SU-DHL-6 (cell line): ENCODE results near the gene FAM3B.

Source experiments
- H2AFZ ChIP-seq: fragments of 200-600 bp; sonication (generic); 2 replicates; pipeline ENCODE4 v1.6.1; 2014; ENCODE audit warnings: low read depth, mild to moderate bottlenecking, moderate library complexity, mixed read lengths, antibody characterized with exemption, low read length; ENCODE audit not compliant: severe bottlenecking
- H3F3A ChIP-seq: fragments of 200-600 bp; shearing (Covaris generic); 2 replicates; pipeline ENCODE4 v1.6.0; 2016; ENCODE audit warnings: antibody characterized with exemption, mild to moderate bottlenecking; ENCODE audit not compliant: insufficient read depth
- H3K27ac ChIP-seq: fragments of 200-600 bp; sonication (generic); 2 replicates; pipeline ENCODE4 v1.5.1; 2016; ENCODE audit warnings: low read depth, mild to moderate bottlenecking, low read length, moderate library complexity, mixed read lengths
- H3K27me3 ChIP-seq: fragments of 200-600 bp; sonication (generic), shearing (Covaris generic); 2 replicates; pipeline ENCODE4 v1.6.0; 2014; ENCODE audit warnings: mild to moderate bottlenecking, low read length
- H3K36me3 ChIP-seq: fragments of 200-600 bp; sonication (generic); 2 replicates; pipeline ENCODE4 v1.6.1; 2014; ENCODE audit warnings: mild to moderate bottlenecking, low read length, mixed read lengths
- H3K4me2 ChIP-seq: fragments of 300-600, 200-600 bp; shearing (Covaris generic), sonication (generic); 2 replicates; pipeline ENCODE4 v1.6.0; 2014; ENCODE audit warnings: low read length, low read depth, mild to moderate bottlenecking; ENCODE audit not compliant: poor library complexity, severe bottlenecking
- H3K4me3 ChIP-seq: fragments of 200-600 bp; sonication (generic); 2 replicates; pipeline ENCODE4 v1.5.1; 2014; ENCODE audit warnings: antibody characterized with exemption, low read length, mild to moderate bottlenecking, mixed read lengths; ENCODE audit not compliant: insufficient read depth, poor library complexity, severe bottlenecking
- H3K79me2 ChIP-seq: fragments of 200-600 bp; sonication (generic); 2 replicates; pipeline ENCODE4 v1.6.1; 2014; ENCODE audit warnings: mild to moderate bottlenecking, low read length, moderate library complexity; ENCODE audit not compliant: insufficient read depth
- H3K9ac ChIP-seq: fragments of 200-600 bp; sonication (generic); 2 replicates; pipeline ENCODE4 v1.7.0; 2014; ENCODE audit warnings: mild to moderate bottlenecking, low read length
- H3K9me2 ChIP-seq: fragments of 200-600 bp; sonication (generic); replicated peaks from 2 replicates; pipeline ENCODE4 v1.6.1; 2014; ENCODE audit warnings: low read length; ENCODE audit not compliant: insufficient read depth
- H3K9me3 ChIP-seq: fragments of 200-600 bp; sonication (generic); 2 replicates; pipeline ENCODE4 v1.6.1; 2014; ENCODE audit warnings: low read length, mixed read lengths; ENCODE audit not compliant: insufficient read depth
- H4K20me1 ChIP-seq: fragments of 200-600 bp; sonication (generic); 2 replicates; pipeline ENCODE4 v1.6.1; 2014; ENCODE audit warnings: low read depth, mild to moderate bottlenecking, antibody characterized with exemption, low read length, moderate library complexity, mixed read lengths
- CTCF ChIP-seq: fragments of 200-600 bp; sonication (generic); IDR thresholded peaks from one replicate; pipeline ENCODE4 v1.5.1; 2017; ENCODE audit warnings: antibody characterized with exemption, mild to moderate bottlenecking, low read length, moderate library complexity; ENCODE audit not compliant: insufficient read depth, poor library complexity, severe bottlenecking
- EZH2phosphoT487 ChIP-seq: fragments of 200-600 bp; sonication (generic), shearing (Covaris generic); conservative IDR thresholded peaks from 2 replicates; pipeline ENCODE4 v1.6.1; 2018; ENCODE audit warnings: mild to moderate bottlenecking, antibody characterized with exemption, low read length, moderate library complexity, mixed read lengths

Gene FAM3B

DNA sequence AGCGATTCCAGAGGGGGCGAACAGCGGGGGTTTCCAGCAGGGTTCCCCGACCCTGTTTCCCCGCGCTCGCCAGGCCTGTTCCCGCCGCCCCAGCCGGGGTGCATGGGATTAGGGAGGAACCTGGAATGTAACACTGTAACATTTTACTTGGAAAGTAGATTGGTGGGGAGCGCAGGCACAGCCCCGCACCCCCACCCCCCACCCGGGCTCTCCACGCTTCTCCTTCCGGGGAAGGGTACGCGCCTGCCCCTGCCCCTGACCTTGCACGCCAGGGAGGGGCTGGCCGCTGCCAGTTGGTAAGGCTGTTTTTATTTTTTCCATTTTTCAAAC, 427 bp downstream of the FAM3B start:
- no peak overlapping the region for H3K4me2 ChIP-seq
- H3K27ac ChIP-seq: no peak overlapping the region
- H3K9me3 ChIP-seq: no peaks in the 10 kb centered on the region
- no peaks in the 10 kb centered on the region for H3K27me3 ChIP-seq
- H3K79me2 ChIP-seq: no peaks in the 10 kb centered on the region
- H3F3A ChIP-seq: peaks cover 5% of the 10 kb centered on the region
- TF ChIP-seq EZH2phosphoT487 (no peak), CTCF (no peak)
- no peaks in the 10 kb centered on the region for H3K9me2 ChIP-seq
- no peak overlapping the region for H3K4me3 ChIP-seq
- H3K36me3 ChIP-seq: no peaks in the 10 kb centered on the region
- H2AFZ ChIP-seq: no peak overlapping the region
- no peaks in the 10 kb centered on the region for H4K20me1 ChIP-seq
- no peak overlapping the region for H3K9ac ChIP-seq

DNA sequence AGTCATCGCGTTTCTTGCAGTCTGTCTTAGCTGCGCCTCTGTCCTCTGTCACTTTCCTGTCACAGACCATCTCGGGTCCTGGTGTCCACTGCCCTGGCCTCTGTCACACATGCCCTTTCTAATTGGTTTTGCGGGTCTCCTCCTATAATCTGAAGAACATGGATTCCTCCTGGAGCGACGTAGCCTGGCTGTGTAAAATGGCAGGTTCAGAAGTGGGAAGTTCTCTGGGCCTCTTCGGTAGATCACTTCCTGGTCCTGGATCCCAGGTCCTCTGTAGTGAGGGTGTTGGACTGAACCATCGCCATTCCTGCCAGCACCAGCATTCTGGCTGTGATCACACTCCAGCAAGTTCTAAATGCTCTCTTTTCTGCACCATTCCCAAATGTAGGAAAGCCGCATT, 857 bp downstream of the FAM3B start:
- Histone ChIP-seq H3K27ac (no peak overlapping the region), H3K9ac (no peak overlapping the region), H2AFZ (no peak overlapping the region), H3K27me3 (no peaks in the 10 kb centered on the region), H3K36me3 (no peaks in the 10 kb centered on the region), H3K4me2 (no peak overlapping the region), H3K9me3 (no peaks in the 10 kb centered on the region), H4K20me1 (no peaks in the 10 kb centered on the region), H3K79me2 (no peaks in the 10 kb centered on the region), H3F3A (peaks cover 5% of the 10 kb centered on the region), H3K4me3 (no peak overlapping the region), H3K9me2 (no peaks in the 10 kb centered on the region)
- no peak for TF ChIP-seq CTCF
- TF ChIP-seq EZH2phosphoT487: no peak

DNA sequence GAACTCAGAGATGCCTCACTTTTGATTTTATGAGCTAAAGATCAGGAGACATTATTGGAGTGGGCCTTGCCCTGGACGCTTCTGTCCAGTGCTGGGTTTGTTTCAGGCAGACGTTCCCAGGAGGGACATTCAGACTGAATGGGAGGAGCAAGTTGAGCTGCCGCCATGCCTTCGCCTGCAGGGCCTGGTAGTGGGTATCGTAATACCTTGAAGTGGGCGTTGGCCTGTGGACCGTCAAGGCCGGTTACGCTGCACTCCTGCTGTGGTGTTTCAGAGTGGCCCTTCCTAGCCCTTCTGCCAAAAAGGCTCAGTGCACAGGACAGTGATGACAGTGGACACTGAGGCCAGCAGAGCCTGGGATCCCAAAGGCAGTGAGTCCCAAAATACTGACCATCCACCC, 1.6 kb downstream of the FAM3B start:
- Histone ChIP-seq H3F3A (peaks cover 5% of the 10 kb centered on the region), H2AFZ (no peak overlapping the region), H3K9me3 (no peaks in the 10 kb centered on the region), H3K36me3 (no peaks in the 10 kb centered on the region), H3K4me2 (no peak overlapping the region), H3K27ac (no peak overlapping the region), H3K4me3 (no peak overlapping the region), H3K27me3 (no peaks in the 10 kb centered on the region), H3K9me2 (no peaks in the 10 kb centered on the region), H4K20me1 (no peaks in the 10 kb centered on the region), H3K79me2 (no peaks in the 10 kb centered on the region), H3K9ac (no peak overlapping the region)
- TF ChIP-seq EZH2phosphoT487: no peak
- no peak for TF ChIP-seq CTCF

- no peak for TF ChIP-seq CTCF
- TF ChIP-seq EZH2phosphoT487: no peak
- Histone ChIP-seq H3F3A (peaks cover 5% of the 10 kb centered on the region), H3K27ac (no peak overlapping the region), H2AFZ (no peak overlapping the region), H3K4me3 (no peak overlapping the region), H3K36me3 (no peaks in the 10 kb centered on the region), H3K79me2 (no peaks in the 10 kb centered on the region), H3K9me2 (no peaks in the 10 kb centered on the region), H3K9me3 (no peaks in the 10 kb centered on the region), H3K27me3 (no peaks in the 10 kb centered on the region), H3K9ac (no peak overlapping the region), H4K20me1 (no peaks in the 10 kb centered on the region), H3K4me2 (no peak overlapping the region)
Measured at GRCh38 chr21:41319273-41319672, 2.7 kb downstream of the FAM3B start.
